OCI-LY1 (cell line): Measurements from ENCODE around the gene ZNF25.

Experiments
- H2AFZ ChIP-seq: fragments of 200-600 bp; sonication (generic), shearing (Covaris generic); 2 replicates; pipeline ENCODE4 v1.6.0; 2014; ENCODE audit warnings: antibody characterized with exemption, mild to moderate bottlenecking, low read length
- H3F3A ChIP-seq: fragments of 200-600 bp; sonication (generic), shearing (Covaris generic); 2 replicates; pipeline ENCODE4 v1.6.0; 2014; ENCODE audit warnings: mild to moderate bottlenecking, antibody characterized with exemption, low read length, moderate library complexity; ENCODE audit not compliant: insufficient read depth
- H3K27ac ChIP-seq: fragments of 200-600 bp; sonication (generic); 2 replicates; pipeline ENCODE4 v1.5.1; 2014; ENCODE audit warnings: low read length, mixed run types, mild to moderate bottlenecking, low read depth; ENCODE audit not compliant: poor library complexity, severe bottlenecking
- H3K27me3 ChIP-seq: fragments of 200-600 bp; sonication (generic); 2 replicates; pipeline ENCODE4 v1.6.0; 2014; ENCODE audit warnings: antibody characterized with exemption, mild to moderate bottlenecking, low read length, moderate library complexity; ENCODE audit not compliant: insufficient read depth
- H3K36me3 ChIP-seq: fragments of 200-600 bp; sonication (generic); 2 replicates; pipeline ENCODE4 v1.6.1; 2014; ENCODE audit warnings: mild to moderate bottlenecking, antibody characterized with exemption, low read length, moderate library complexity, mixed read lengths; ENCODE audit not compliant: insufficient read depth
- H3K4me1 ChIP-seq: fragments of 200-600 bp; sonication (generic); 2 replicates; pipeline ENCODE4 v1.5.1; 2014; ENCODE audit warnings: mild to moderate bottlenecking, low read length, moderate library complexity; ENCODE audit not compliant: insufficient read depth, severe bottlenecking
- H3K4me2 ChIP-seq: fragments of 200-600 bp; sonication (generic), shearing (Covaris generic); 2 replicates; pipeline ENCODE4 v1.6.1; 2014; ENCODE audit warnings: low read length
- H3K4me3 ChIP-seq: fragments of 200-600 bp; sonication (generic); 2 replicates; pipeline ENCODE4 v1.5.1; 2014; ENCODE audit warnings: low read length, low read depth, mild to moderate bottlenecking, mixed read lengths; ENCODE audit not compliant: poor library complexity, severe bottlenecking
- H3K79me2 ChIP-seq: fragments of 200-600 bp; shearing (Covaris generic); 2 replicates; pipeline ENCODE4 v1.6.1; 2016; ENCODE audit warnings: mixed run types, low read length, mixed read lengths; ENCODE audit not compliant: insufficient read depth
- H3K9ac ChIP-seq: fragments of 200-600 bp; sonication (generic), shearing (Covaris generic); 2 replicates; pipeline ENCODE4 v1.6.1; 2014; ENCODE audit warnings: mild to moderate bottlenecking, low read length, mixed read lengths
- H3K9me2 ChIP-seq: fragments of 200-600 bp; sonication (generic), shearing (Covaris generic); 2 replicates; pipeline ENCODE4 v1.6.1; 2014; ENCODE audit warnings: low read depth, mild to moderate bottlenecking, low read length, mixed read lengths
- H3K9me3 ChIP-seq: fragments of 200-600 bp; shearing (Covaris generic); 2 replicates; pipeline ENCODE4 v1.6.1; 2014; ENCODE audit warnings: low read length, mixed read lengths
- H4K20me1 ChIP-seq: fragments of 200-600 bp; sonication (generic), shearing (Covaris generic); 2 replicates; pipeline ENCODE4 v1.6.0; 2016; ENCODE audit warnings: mild to moderate bottlenecking, low read length; ENCODE audit not compliant: insufficient read depth
- CTCF ChIP-seq: fragments of 200-600 bp; sonication (generic), shearing (Covaris generic); IDR thresholded peaks from 2 replicates; pipeline ENCODE4 v1.5.1; 2017; ENCODE audit warnings: mild to moderate bottlenecking, antibody characterized with exemption, low read length, moderate library complexity, mixed read lengths
- EZH2 ChIP-seq: fragments of 200-600 bp; sonication (generic), shearing (Covaris generic); IDR thresholded peaks from 2 replicates; pipeline ENCODE4 v1.8.0; 2017; ENCODE audit warnings: borderline replicate concordance, mixed run types, mild to moderate bottlenecking, antibody characterized with exemption, low read length, moderate library complexity, mixed read lengths

The ZNF25 gene

GRCh38 chr10:38010119-38010903 lies 33.9 kb upstream of the ZNF25 start, which contains the start of gene ZNF33A:
Gene ZNF33A (plus strand): TSS chr10:38010675. CDS start chr10:38012342, 1,667 bp downstream.
- H2AFZ ChIP-seq, result peak within 1 kb of the TSS; percentile 52
- no peaks in the 10 kb centered on the region for H3K9me3 ChIP-seq
- H3K9ac ChIP-seq, result peak within 1 kb of the TSS; percentile 80
- H3K36me3 ChIP-seq, result peaks cover 26% of the 10 kb centered on the region
- peak within 1 kb of the TSS; percentile 85 for H3K27ac ChIP-seq
- peaks cover 9% of the 10 kb centered on the region for H3K79me2 ChIP-seq
- no peaks in the 10 kb centered on the region for H3K9me2 ChIP-seq
- no peaks in the 10 kb centered on the region for H3K27me3 ChIP-seq
- peak within 1 kb of the TSS; percentile 74 for H3K4me2 ChIP-seq
- TF ChIP-seq CTCF (no peak), EZH2 (no peak)
- H3K4me3 ChIP-seq, result peak within 1 kb of the TSS; percentile 68
- no peaks in the 10 kb centered on the region for H3F3A ChIP-seq
- no peaks in the 10 kb centered on the region for H4K20me1 ChIP-seq
- peaks cover 10% of the 10 kb centered on the region for H3K4me1 ChIP-seq

GRCh38 chr10:38007991-38008390 lies 31.5 kb upstream of the ZNF25 start:
- H3K9me2 ChIP-seq, result no peaks in the 10 kb centered on the region
- no peaks in the 10 kb centered on the region for H3K9me3 ChIP-seq
- no peak overlapping the region for H2AFZ ChIP-seq
- H3K4me1 ChIP-seq, result peaks cover 10% of the 10 kb centered on the region
- H3K27me3 ChIP-seq, result no peaks in the 10 kb centered on the region
- H3K9ac ChIP-seq, result no peak overlapping the region
- H3K4me2 ChIP-seq, result no peak overlapping the region
- peaks cover 9% of the 10 kb centered on the region for H3K79me2 ChIP-seq
- TF ChIP-seq CTCF (no peak), EZH2 (no peak)
- H3K36me3 ChIP-seq, result 0 out of 2 replicates have a peak, but pooled peaks cover 6% of the 10 kb centered on the region
- H3K4me3 ChIP-seq, result no peak overlapping the region
- no peaks in the 10 kb centered on the region for H3F3A ChIP-seq
- H3K27ac ChIP-seq, result no peak overlapping the region
- H4K20me1 ChIP-seq, result no peaks in the 10 kb centered on the region

GRCh38 chr10:38007551-38007950 lies 31.1 kb upstream of the ZNF25 start:
- H3K27me3 ChIP-seq, result no peaks in the 10 kb centered on the region
- H3K9me3 ChIP-seq, result no peaks in the 10 kb centered on the region
- peaks cover 9% of the 10 kb centered on the region for H3K79me2 ChIP-seq

More at GRCh38 chr10:38007551-38007950, 31.1 kb upstream of the ZNF25 start:
- no peaks in the 10 kb centered on the region for H3F3A ChIP-seq
- H2AFZ ChIP-seq, result no peak overlapping the region
- H3K27ac ChIP-seq, result no peak overlapping the region
- no peak overlapping the region for H3K4me2 ChIP-seq
- no peaks in the 10 kb centered on the region for H3K9me2 ChIP-seq
- no peak overlapping the region for H3K9ac ChIP-seq
- TF ChIP-seq EZH2, result no peak
- no peak for TF ChIP-seq CTCF
- H3K4me1 ChIP-seq, result peaks cover 10% of the 10 kb centered on the region
- no peak overlapping the region for H3K4me3 ChIP-seq
- no peaks in the 10 kb centered on the region for H4K20me1 ChIP-seq
- 0 out of 2 replicates have a peak, but pooled peaks cover 2% of the 10 kb centered on the region for H3K36me3 ChIP-seq
